ENCODE data around the gene STX16.

DNA sequence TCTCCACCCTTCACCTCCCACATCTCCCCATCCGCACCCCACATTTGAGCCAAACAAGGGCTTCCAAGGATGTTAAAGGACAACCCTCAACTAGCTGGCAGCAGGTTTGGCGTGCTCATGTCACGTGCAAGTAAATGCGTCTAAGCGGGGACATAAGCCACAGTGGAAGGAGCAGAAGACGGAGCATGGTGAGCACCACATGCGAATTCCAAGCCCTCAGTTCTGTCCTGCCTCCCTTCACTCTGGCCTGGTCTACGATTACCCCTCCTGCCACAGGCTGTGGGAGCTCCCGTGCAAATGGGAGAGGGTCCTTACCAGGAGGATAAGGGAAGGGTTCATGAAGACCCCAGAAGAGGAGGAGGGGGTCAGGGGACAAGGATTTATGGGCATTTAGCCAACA is 44.9 kb upstream of the STX16 start:
- TF ChIP-seq, protein P1, sequence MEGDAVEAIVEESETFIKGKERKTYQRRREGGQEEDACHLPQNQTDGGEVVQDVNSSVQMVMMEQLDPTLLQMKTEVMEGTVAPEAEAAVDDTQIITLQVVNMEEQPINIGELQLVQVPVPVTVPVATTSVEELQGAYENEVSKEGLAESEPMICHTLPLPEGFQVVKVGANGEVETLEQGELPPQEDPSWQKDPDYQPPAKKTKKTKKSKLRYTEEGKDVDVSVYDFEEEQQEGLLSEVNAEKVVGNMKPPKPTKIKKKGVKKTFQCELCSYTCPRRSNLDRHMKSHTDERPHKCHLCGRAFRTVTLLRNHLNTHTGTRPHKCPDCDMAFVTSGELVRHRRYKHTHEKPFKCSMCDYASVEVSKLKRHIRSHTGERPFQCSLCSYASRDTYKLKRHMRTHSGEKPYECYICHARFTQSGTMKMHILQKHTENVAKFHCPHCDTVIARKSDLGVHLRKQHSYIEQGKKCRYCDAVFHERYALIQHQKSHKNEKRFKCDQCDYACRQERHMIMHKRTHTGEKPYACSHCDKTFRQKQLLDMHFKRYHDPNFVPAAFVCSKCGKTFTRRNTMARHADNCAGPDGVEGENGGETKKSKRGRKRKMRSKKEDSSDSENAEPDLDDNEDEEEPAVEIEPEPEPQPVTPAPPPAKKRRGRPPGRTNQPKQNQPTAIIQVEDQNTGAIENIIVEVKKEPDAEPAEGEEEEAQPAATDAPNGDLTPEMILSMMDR (IDR thresholded peaks at IDR 0.05) = no peak
- TF ChIP-seq EZH2 (IDR thresholded peaks at IDR 0.05; ENCODE audit: borderline replicate concordance, insufficient read depth, low read depth, low read length, poor library complexity, severe bottlenecking) = no peak

Data from B cell (primary cell).